ENCODE measurements around the gene CTR9.

The CTR9 gene

GRCh38 chr11:10797001-10797400 lies 46.0 kb downstream of the CTR9 start:
- H3K27me3 ChIP-seq (ENCODE audit: control insufficient read depth, low read length) = peaks cover 5% of the 10 kb centered on the region; the same call in 1 of the 2 replicates
- peaks cover 79% of the 10 kb centered on the region for H3F3A ChIP-seq (ENCODE audit: control insufficient read depth, insufficient read depth)
- peaks cover 4% of the 10 kb centered on the region for H4K20me1 ChIP-seq (ENCODE audit: control insufficient read depth, insufficient read depth, low read depth, low read length)
- TF ChIP-seq EZH2phosphoT487 (IDR thresholded peaks at IDR 0.05; ENCODE audit: borderline replicate concordance, low read length) (no peak), CTCF (IDR thresholded peaks at IDR 0.05; ENCODE audit: low read depth, low read length, poor library complexity, severe bottlenecking) (no peak)
- H3K4me1 ChIP-seq (ENCODE audit: control insufficient read depth, low read length) = peaks cover 12% of the 10 kb centered on the region
- peaks cover 62% of the 10 kb centered on the region for H3K36me3 ChIP-seq (ENCODE audit: control insufficient read depth, low read length)
- no peak overlapping the region for H3K4me2 ChIP-seq (ENCODE audit: low read length)
- no peak overlapping the region for H3K4me3 ChIP-seq (ENCODE audit: low read length)
- no peaks in the 10 kb centered on the region for H3K79me2 ChIP-seq (ENCODE audit: control insufficient read depth, low read length)
- H3K9me2 ChIP-seq (replicated peaks; ENCODE audit: control insufficient read depth, low read length) = no peaks in the 10 kb centered on the region
- no peak overlapping the region for H3K27ac ChIP-seq (ENCODE audit: low read depth, low read length)
- H3K9me3 ChIP-seq (ENCODE audit: control insufficient read depth, insufficient read depth, low read length) = no peaks in the 10 kb centered on the region

GRCh38 chr11:10797531-10797930 lies 46.5 kb downstream of the CTR9 start:
- no peak for TF ChIP-seq CTCF (IDR thresholded peaks at IDR 0.05; ENCODE audit: low read depth, low read length, poor library complexity, severe bottlenecking)
- no peak for TF ChIP-seq EZH2phosphoT487 (IDR thresholded peaks at IDR 0.05; ENCODE audit: borderline replicate concordance, low read length)
- Histone ChIP-seq H3K4me3 (ENCODE audit: low read length) (no peak overlapping the region), H3K36me3 (ENCODE audit: control insufficient read depth, low read length) (peaks cover 67% of the 10 kb centered on the region), H4K20me1 (ENCODE audit: control insufficient read depth, insufficient read depth, low read depth, low read length) (peaks cover 4% of the 10 kb centered on the region), H3K9me2 (replicated peaks; ENCODE audit: control insufficient read depth, low read length) (no peaks in the 10 kb centered on the region), H3K9me3 (ENCODE audit: control insufficient read depth, insufficient read depth, low read length) (no peaks in the 10 kb centered on the region), H3K4me2 (ENCODE audit: low read length) (no peak overlapping the region), H3K79me2 (ENCODE audit: control insufficient read depth, low read length) (no peaks in the 10 kb centered on the region), H3K4me1 (ENCODE audit: control insufficient read depth, low read length) (peaks cover 7% of the 10 kb centered on the region), H3K27ac (ENCODE audit: low read depth, low read length) (no peak overlapping the region), H3F3A (ENCODE audit: control insufficient read depth, insufficient read depth) (peaks cover 84% of the 10 kb centered on the region), H3K27me3 (ENCODE audit: control insufficient read depth, low read length) (peaks cover 5% of the 10 kb centered on the region; the same call in 1 of the 2 replicates)

GRCh38 chr11:10798330-10798928 lies 47.4 kb downstream of the CTR9 start:
- Histone ChIP-seq H3K27ac (ENCODE audit: low read depth, low read length) (no peak overlapping the region), H3K27me3 (ENCODE audit: control insufficient read depth, low read length) (no peaks in the 10 kb centered on the region), H3K4me1 (ENCODE audit: control insufficient read depth, low read length) (0 out of 2 replicates have a peak, but pooled peaks cover 3% of the 10 kb centered on the region), H3K9me2 (replicated peaks; ENCODE audit: control insufficient read depth, low read length) (no peaks in the 10 kb centered on the region), H3K36me3 (ENCODE audit: control insufficient read depth, low read length) (peaks cover 76% of the 10 kb centered on the region), H3K4me2 (ENCODE audit: low read length) (no peak overlapping the region), H3K79me2 (ENCODE audit: control insufficient read depth, low read length) (no peaks in the 10 kb centered on the region), H3F3A (ENCODE audit: control insufficient read depth, insufficient read depth) (peaks cover 90% of the 10 kb centered on the region), H3K9me3 (ENCODE audit: control insufficient read depth, insufficient read depth, low read length) (no peaks in the 10 kb centered on the region), H3K4me3 (ENCODE audit: low read length) (no peak overlapping the region), H4K20me1 (ENCODE audit: control insufficient read depth, insufficient read depth, low read depth, low read length) (peaks cover 4% of the 10 kb centered on the region)
- TF ChIP-seq CTCF (IDR thresholded peaks at IDR 0.05; ENCODE audit: low read depth, low read length, poor library complexity, severe bottlenecking) = no peak
- TF ChIP-seq EZH2phosphoT487 (IDR thresholded peaks at IDR 0.05; ENCODE audit: borderline replicate concordance, low read length) = no peak

Measured in DOHH2 (cell line).